ENCODE measurements around the gene VTN.

Gene VTN

GRCh38 chr17:28407974-28408306 is 37.8 kb upstream of the VTN start:
- H3K27ac ChIP-seq = no peak overlapping the region
- H3K4me3 ChIP-seq = no peak overlapping the region
- H3K4me1 ChIP-seq = peaks cover 0 to 23% (median 14%) of the 10 kb centered on the region in 4 donors
- no peaks in the 10 kb centered on the region for H3K9me3 ChIP-seq
- TF ChIP-seq CTCF (IDR thresholded peaks at IDR 0.05) = no peak
- intact Hi-C loops (cut with DNase I; ENCODE audit: low total_unique reads) = no loop called here
- DNase-seq = no peak
- peaks cover 0 to 5% (median 0%) of the 10 kb centered on the region in 3 donors for H3K36me3 ChIP-seq
- H3K27me3 ChIP-seq = peaks cover 0 to 4% of the 10 kb centered on the region in 2 donors

- peaks cover 0 to 11% (median 2%) of the 10 kb centered on the region in 3 donors for H3K36me3 ChIP-seq
- no peak overlapping the region for H3K27ac ChIP-seq
- peaks cover 0 to 2% of the 10 kb centered on the region in 2 donors for H3K27me3 ChIP-seq
- H3K9me3 ChIP-seq = no peaks in the 10 kb centered on the region
- intact Hi-C loops (cut with DNase I; ENCODE audit: low total_unique reads) = no loop called here
- DNase-seq = no peak
- no peak overlapping the region for H3K4me3 ChIP-seq
- peaks cover 0 to 23% (median 14%) of the 10 kb centered on the region in 4 donors for H3K4me1 ChIP-seq
- TF ChIP-seq CTCF (IDR thresholded peaks at IDR 0.05) = no peak
Measured at GRCh38 chr17:28407130-28407973, 37.2 kb upstream of the VTN start.

- peaks cover 0 to 20% (median 11%) of the 10 kb centered on the region in 3 donors for H3K36me3 ChIP-seq
- H3K4me3 ChIP-seq = peak overlapping the region; percentile 69 to 74
- peaks cover 0 to 2% of the 10 kb centered on the region in 2 donors for H3K27me3 ChIP-seq
- DNase-seq = no peak
- intact Hi-C loops (cut with DNase I; ENCODE audit: low total_unique reads) = no loop called here
- no peak for TF ChIP-seq CTCF (IDR thresholded peaks at IDR 0.05)
- peak overlapping the region in 1 of 2 donors; percentile 60 for H3K27ac ChIP-seq
- no peaks in the 10 kb centered on the region for H3K9me3 ChIP-seq
- H3K4me1 ChIP-seq = peaks cover 0 to 23% (median 14%) of the 10 kb centered on the region in 4 donors
Measured at GRCh38 chr17:28406473-28406814, 36.3 kb upstream of the VTN start.

- TF ChIP-seq CTCF (IDR thresholded peaks at IDR 0.05) = no peak
- H3K9me3 ChIP-seq = no peaks in the 10 kb centered on the region
- H3K27me3 ChIP-seq = no peaks in the 10 kb centered on the region
- H3K4me1 ChIP-seq = peaks cover 0 to 23% (median 14%) of the 10 kb centered on the region in 4 donors
- peaks cover 0 to 25% (median 11%) of the 10 kb centered on the region in 3 donors for H3K36me3 ChIP-seq
- peak; percentile 55 to 82 for DNase-seq
- peak within 1 kb of the TSS; percentile 59 to 60 for H3K27ac ChIP-seq
- H3K4me3 ChIP-seq = peak within 1 kb of the TSS; percentile 69 to 74
- intact Hi-C loops (cut with DNase I; ENCODE audit: low total_unique reads) = no loop called here
Measured at GRCh38 chr17:28405632-28406472, 35.7 kb upstream of the VTN start, which contains the start of gene SLC46A1. Gene SLC46A1 (minus strand): TSS chr17:28406212. CDS start chr17:28406114, 98 bp downstream.

- Histone ChIP-seq H3K4me3 (peak overlapping the region; percentile 69 to 74), H3K27ac (peak overlapping the region; percentile 59 to 60), H3K36me3 (peaks cover 0 to 32% (median 17%) of the 10 kb centered on the region in 3 donors), H3K4me1 (peaks cover 0 to 23% (median 14%) of the 10 kb centered on the region in 4 donors), H3K27me3 (no peaks in the 10 kb centered on the region), H3K9me3 (no peaks in the 10 kb centered on the region)
- TF ChIP-seq CTCF (IDR thresholded peaks at IDR 0.05) = no peak
- intact Hi-C loops (cut with DNase I; ENCODE audit: low total_unique reads) = no loop called here
- no peak for DNase-seq
Measured at GRCh38 chr17:28404812-28405570, 34.9 kb upstream of the VTN start.

Measured in tibial artery (tissue), 4 donors.